H1 (cell line): ENCODE data around the gene TMEM161A. TPM values are rescaled to one million over a fixed set of nuclear protein-coding genes. Genes with fewer than 3 reads are reported as not detected.

Experiments used
- SUZ12 ChIP-seq: fragments of 200-600 bp; sonication (generic); IDR thresholded peaks from 2 replicates; pipeline ENCODE4 v1.6.1; 2012; ENCODE audit warnings: mild to moderate bottlenecking, inconsistent platforms, low read length, moderate library complexity, mixed read lengths
- polyA plus RNA-seq, 7 experiments: library from polyadenylated mRNA; depleted of rRNA in 3 of 7; stranded (reverse) in 5 of 7; unstranded in 2 of 7; fragments of >200 nt in 5 of 7; fragments of 200-250 nt in 2 of 7; gene quantifications; 1 replicate in 5 of 7; 2 replicates in 1 of 7; 4 replicates in 1 of 7; pipeline versions ENCODE4 v1.2.1 to v1.2.3, GENCODE V29; 2011 to 2013; ENCODE audit warnings: missing spikeins in 2 of 7, mixed read lengths in 2 of 7
- total RNA-seq: library from RNA; stranded (reverse); fragmentation: NEBNext Ultra II Directional; extraction: Animal tissue kit (Norgen Biotek cat#: 25700); gene quantifications from 2 replicates; pipeline ENCODE4 v1.2.1, GENCODE V29; 2021
- TF ChIP-seq, protein P1 (sequence below), 3 experiments: IDR thresholded peaks; 1 replicate in 2 of 3; 2 replicates in 1 of 3; pipeline versions ENCODE4 v1.5.1 to v1.6.1; 2011; ENCODE audit warnings: low read length in 3 of 3, mild to moderate bottlenecking in 3 of 3, inconsistent platforms in 2 of 3, low read depth in 1 of 3, moderate library complexity in 1 of 3; ENCODE audit not compliant: insufficient read depth in 1 of 3; ENCODE audit errors: control extremely low read depth in 1 of 3

The TMEM161A gene
- total and polyA plus RNA-seq, 2 of the 8 experiments (the other 6 are each of a cell fraction or from before 2014, with no cell fraction given) = 47.8 to 103 TPM

DNA sequence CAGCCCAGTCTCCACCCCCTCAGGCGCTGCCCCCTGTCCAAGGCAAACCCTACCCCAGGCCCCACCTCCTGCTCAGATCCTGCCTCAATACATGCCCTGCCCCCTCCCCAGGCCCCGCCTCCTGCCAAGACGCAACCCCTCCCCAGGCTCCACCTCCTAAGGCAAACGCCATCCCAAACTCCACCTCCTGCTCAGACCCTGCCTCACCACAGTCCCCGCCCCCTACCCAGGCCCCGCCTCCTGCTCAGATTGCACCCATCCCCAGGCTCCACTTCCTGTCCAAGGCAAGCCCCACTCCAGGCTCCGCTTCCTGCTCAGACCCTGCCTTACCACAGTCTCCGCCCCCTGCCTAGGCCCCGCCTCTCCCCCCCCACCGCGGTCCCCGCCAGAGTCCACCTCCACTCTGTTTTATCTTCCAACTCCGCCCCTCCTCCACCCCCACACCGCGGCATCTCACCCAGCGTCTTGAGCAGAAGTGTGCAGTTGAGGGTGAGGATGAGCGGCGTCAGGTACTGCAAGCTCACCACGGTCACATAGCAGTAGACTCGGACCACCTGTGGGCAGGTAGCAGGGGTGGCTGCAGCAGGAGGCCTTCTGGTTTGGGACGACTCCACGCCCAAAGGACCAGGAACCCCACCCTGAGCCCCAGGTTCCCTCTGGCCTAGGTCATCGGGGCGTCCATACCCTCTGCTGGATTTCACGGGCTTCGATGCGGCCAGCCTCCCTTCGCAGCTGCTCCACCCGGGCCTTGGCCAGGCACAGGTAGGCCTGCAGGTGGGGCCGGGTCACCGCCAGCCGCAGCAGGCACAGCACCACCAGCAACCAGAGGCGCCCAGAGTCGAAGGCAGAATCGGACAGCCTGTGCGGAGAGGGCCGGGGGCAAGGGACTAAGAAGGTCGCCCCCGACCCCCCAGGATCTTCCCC, 17.7 kb downstream of the TMEM161A start (continued):
- TF ChIP-seq, protein P1, sequence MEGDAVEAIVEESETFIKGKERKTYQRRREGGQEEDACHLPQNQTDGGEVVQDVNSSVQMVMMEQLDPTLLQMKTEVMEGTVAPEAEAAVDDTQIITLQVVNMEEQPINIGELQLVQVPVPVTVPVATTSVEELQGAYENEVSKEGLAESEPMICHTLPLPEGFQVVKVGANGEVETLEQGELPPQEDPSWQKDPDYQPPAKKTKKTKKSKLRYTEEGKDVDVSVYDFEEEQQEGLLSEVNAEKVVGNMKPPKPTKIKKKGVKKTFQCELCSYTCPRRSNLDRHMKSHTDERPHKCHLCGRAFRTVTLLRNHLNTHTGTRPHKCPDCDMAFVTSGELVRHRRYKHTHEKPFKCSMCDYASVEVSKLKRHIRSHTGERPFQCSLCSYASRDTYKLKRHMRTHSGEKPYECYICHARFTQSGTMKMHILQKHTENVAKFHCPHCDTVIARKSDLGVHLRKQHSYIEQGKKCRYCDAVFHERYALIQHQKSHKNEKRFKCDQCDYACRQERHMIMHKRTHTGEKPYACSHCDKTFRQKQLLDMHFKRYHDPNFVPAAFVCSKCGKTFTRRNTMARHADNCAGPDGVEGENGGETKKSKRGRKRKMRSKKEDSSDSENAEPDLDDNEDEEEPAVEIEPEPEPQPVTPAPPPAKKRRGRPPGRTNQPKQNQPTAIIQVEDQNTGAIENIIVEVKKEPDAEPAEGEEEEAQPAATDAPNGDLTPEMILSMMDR (IDR thresholded peaks at IDR 0.05; ENCODE audit: control extremely low read depth in 1 of 3, insufficient read depth in 1 of 3, low read depth in 1 of 3, low read length in 3 of 3) = peak; percentile 11 to 46 (median 31)
- no peak for TF ChIP-seq SUZ12
